NCI-H128 (cell line): ENCODE data around the gene ZNF274.
A peak's percentile ranks its signal among the peaks of the same experiment; 100 is the strongest.
"Not testable (repeated sequence)": the region's sequence is repeated elsewhere in the genome, so short reads cannot be mapped to it uniquely, and the experiment has no call there.

Source experiments
- DNase-seq: peaks from one replicate; lab custom pipeline; 2025; ENCODE audit not compliant: unreplicated experiment; lab: John Stamatoyannopoulos, UW

The ZNF274 gene

GRCh38 chr19:58212336-58213074 is 29.6 kb downstream of the ZNF274 start:
- no peak for DNase-seq

- DNase-seq: no peak
Observed at GRCh38 chr19:58213075-58213369, 30.2 kb downstream of the ZNF274 start.

- DNase-seq: no peak
Observed at GRCh38 chr19:58217069-58217481, 34.2 kb downstream of the ZNF274 start.

GRCh38 chr19:58217607-58218391 is 34.9 kb downstream of the ZNF274 start:
- no peak for DNase-seq

GRCh38 chr19:58218899-58219298 is 36.0 kb downstream of the ZNF274 start:
- DNase-seq: no peak

GRCh38 chr19:58227964-58228584 is 45.2 kb downstream of the ZNF274 start:
- no peak for DNase-seq

GRCh38 chr19:58228585-58229254 is 45.9 kb downstream of the ZNF274 start, which contains the start of gene ZNF544:
ZNF544 (plus strand) TSS chr19:58228914; CDS start chr19:58244024, 15,110 bp downstream.
- peak; percentile 44 for DNase-seq

- DNase-seq: no peak
Observed at GRCh38 chr19:58229255-58229639, 46.4 kb downstream of the ZNF274 start.

- DNase-seq: no peak
Observed at GRCh38 chr19:58237324-58237723, 54.5 kb downstream of the ZNF274 start.

GRCh38 chr19:58243351-58243750 is 60.5 kb downstream of the ZNF274 start:
- DNase-seq: no peak

- DNase-seq: no peak
Observed at GRCh38 chr19:58248886-58249285, 66.0 kb downstream of the ZNF274 start.

- no peak for DNase-seq
Observed at GRCh38 chr19:58252102-58252685, 69.3 kb downstream of the ZNF274 start.

- not testable (repeated sequence) for DNase-seq
Observed at GRCh38 chr19:58258259-58258658, 75.4 kb downstream of the ZNF274 start.

GRCh38 chr19:58261600-58261967 is 78.7 kb downstream of the ZNF274 start:
- no peak for DNase-seq

GRCh38 chr19:58261968-58262921 is 79.4 kb downstream of the ZNF274 start:
- DNase-seq: no peak

GRCh38 chr19:58262922-58263296 is 80.0 kb downstream of the ZNF274 start:
- DNase-seq: no peak
